Muscle of leg (tissue), 11 donors: ENCODE results near the gene RIT2. TPM values are rescaled to one million over a fixed set of nuclear protein-coding genes. Genes with fewer than 3 reads are reported as not detected.

Experiments used
- DNase-seq: peaks from one replicate; pipeline ENCODE4 v3.0.0; 2013
- H3K27ac ChIP-seq: one replicate; pipeline ENCODE4 v1.5.1; 2013; ENCODE audit warnings: mild to moderate bottlenecking, low read length, control low read depth
- H3K27me3 ChIP-seq: one replicate; pipeline ENCODE4 v1.6.1; 2013; ENCODE audit warnings: low read length; ENCODE audit not compliant: control insufficient read depth, insufficient read depth
- H3K36me3 ChIP-seq: one replicate; pipeline ENCODE4 v1.6.1; 2013; ENCODE audit warnings: low read length; ENCODE audit not compliant: control insufficient read depth, insufficient read depth
- H3K4me1 ChIP-seq: one replicate; pipeline ENCODE4 v1.6.1; 2013; ENCODE audit warnings: low read length; ENCODE audit not compliant: control insufficient read depth, insufficient read depth
- H3K4me3 ChIP-seq: one replicate; pipeline ENCODE4 v1.5.1; 2013; ENCODE audit warnings: low read length, control low read depth
- H3K9me3 ChIP-seq: replicated peaks from 2 replicates; pipeline ENCODE4 v1.6.1; 2013; ENCODE audit warnings: low read depth, low read length; ENCODE audit not compliant: control insufficient read depth
- WGBS: methylation state at CpG from one replicate; pipeline ENCODE4 v1.1.5; 2013; ENCODE audit warnings: missing lambda C conversion rate; ENCODE audit not compliant: insufficient coverage; 5-methylcytosine and 5-hydroxymethylcytosine counted together
- polyA plus RNA-seq, 8 donors: library from polyadenylated mRNA; unstranded; fragments of 120-200 nt; gene quantifications; one replicate each; pipeline versions ENCODE4 v1.2.1 to v1.2.3, GENCODE V29; 2013; ENCODE audit warnings: inconsistent platforms in 1 of 8, low replicate concordance in 1 of 8; ENCODE audit not compliant: insufficient read length in 8 of 8, insufficient read depth in 1 of 8
- total RNA-seq: library from RNA; stranded (reverse); fragments of 120-200 nt; gene quantifications from one replicate; pipeline ENCODE4 v1.2.4, GENCODE V29; 2013

The RIT2 gene
- total and polyA plus RNA-seq, 9 donors, result not detected

GRCh38 chr18:42977982-42978637, 137.4 kb downstream of the RIT2 start:
- no CpG with 5 or more reads among the region's 4 CpGs for WGBS

GRCh38 chr18:42976869-42977590, 138.5 kb downstream of the RIT2 start:
- 0% methylated on average over 1 of the region's 3 CpGs for WGBS
- peak; percentile 4 for DNase-seq
- Histone ChIP-seq H3K27me3 (no peaks in the 10 kb centered on the region), H3K9me3 (no peaks in the 10 kb centered on the region), H3K4me1 (no peaks in the 10 kb centered on the region), H3K36me3 (no peaks in the 10 kb centered on the region), H3K4me3 (no peak overlapping the region), H3K27ac (no peak overlapping the region)

More at GRCh38 chr18:42977982-42978637, 137.4 kb downstream of the RIT2 start:
- H3K9me3 ChIP-seq, result no peaks in the 10 kb centered on the region
- H3K27ac ChIP-seq, result no peak overlapping the region
- H3K27me3 ChIP-seq, result no peaks in the 10 kb centered on the region
- H3K4me1 ChIP-seq, result no peaks in the 10 kb centered on the region
- no peak overlapping the region for H3K4me3 ChIP-seq
- H3K36me3 ChIP-seq, result no peaks in the 10 kb centered on the region
- DNase-seq, result no peak

GRCh38 chr18:42969366-42969765, 146.1 kb downstream of the RIT2 start:
- Histone ChIP-seq H3K9me3 (no peaks in the 10 kb centered on the region), H3K27me3 (no peaks in the 10 kb centered on the region), H3K36me3 (no peaks in the 10 kb centered on the region), H3K27ac (no peak overlapping the region), H3K4me3 (no peak overlapping the region), H3K4me1 (no peaks in the 10 kb centered on the region)
- WGBS, result no CpG with 5 or more reads among the region's 2 CpGs
- DNase-seq, result no peak

- H3K4me1 ChIP-seq, result no peaks in the 10 kb centered on the region
- no peak for DNase-seq
- no peaks in the 10 kb centered on the region for H3K27me3 ChIP-seq
- H3K9me3 ChIP-seq, result no peaks in the 10 kb centered on the region
- H3K4me3 ChIP-seq, result no peak overlapping the region
- H3K27ac ChIP-seq, result no peak overlapping the region
- 75% methylated on average over 1 of the region's 3 CpGs for WGBS
- H3K36me3 ChIP-seq, result no peaks in the 10 kb centered on the region
Observed at GRCh38 chr18:42961298-42961697, 154.2 kb downstream of the RIT2 start.

- no CpG with 5 or more reads among the region's 2 CpGs for WGBS
- Histone ChIP-seq H3K27ac (no peak overlapping the region), H3K27me3 (no peaks in the 10 kb centered on the region), H3K4me1 (no peaks in the 10 kb centered on the region), H3K4me3 (no peak overlapping the region), H3K36me3 (no peaks in the 10 kb centered on the region), H3K9me3 (no peaks in the 10 kb centered on the region)
- DNase-seq, result no peak
Observed at GRCh38 chr18:42959528-42959927, 156.0 kb downstream of the RIT2 start.

- Histone ChIP-seq H3K27me3 (no peaks in the 10 kb centered on the region), H3K4me3 (no peak overlapping the region), H3K36me3 (no peaks in the 10 kb centered on the region), H3K9me3 (no peaks in the 10 kb centered on the region), H3K27ac (no peak overlapping the region), H3K4me1 (no peaks in the 10 kb centered on the region)
- DNase-seq, result no peak
- 87% methylated on average over 3 of the region's 4 CpGs for WGBS
Observed at GRCh38 chr18:42958353-42958752, 157.1 kb downstream of the RIT2 start.

GRCh38 chr18:42956287-42956686, 159.2 kb downstream of the RIT2 start:
- Histone ChIP-seq H3K9me3 (no peaks in the 10 kb centered on the region), H3K36me3 (no peaks in the 10 kb centered on the region), H3K4me3 (no peak overlapping the region), H3K4me1 (no peaks in the 10 kb centered on the region), H3K27ac (no peak overlapping the region), H3K27me3 (no peaks in the 10 kb centered on the region)
- DNase-seq, result no peak
- WGBS, result no CpG with 5 or more reads among the region's 3 CpGs

- WGBS, result no CpG with 5 or more reads among the region's 1 CpG
- DNase-seq, result no peak
- H3K36me3 ChIP-seq, result no peaks in the 10 kb centered on the region
- no peaks in the 10 kb centered on the region for H3K9me3 ChIP-seq
- no peaks in the 10 kb centered on the region for H3K27me3 ChIP-seq
- no peak overlapping the region for H3K4me3 ChIP-seq
- H3K4me1 ChIP-seq, result no peaks in the 10 kb centered on the region
- no peak overlapping the region for H3K27ac ChIP-seq
Observed at GRCh38 chr18:42954887-42955286, 160.6 kb downstream of the RIT2 start.

GRCh38 chr18:42953306-42953705, 162.2 kb downstream of the RIT2 start:
- Histone ChIP-seq H3K4me3 (no peak overlapping the region), H3K27me3 (no peaks in the 10 kb centered on the region), H3K36me3 (no peaks in the 10 kb centered on the region), H3K4me1 (no peaks in the 10 kb centered on the region), H3K9me3 (no peaks in the 10 kb centered on the region), H3K27ac (no peak overlapping the region)
- DNase-seq, result no peak
- WGBS, result no CpG with 5 or more reads among the region's 1 CpG

GRCh38 chr18:42950732-42951131, 164.8 kb downstream of the RIT2 start:
- Histone ChIP-seq H3K4me1 (no peaks in the 10 kb centered on the region), H3K27me3 (no peaks in the 10 kb centered on the region), H3K36me3 (no peaks in the 10 kb centered on the region), H3K9me3 (no peaks in the 10 kb centered on the region), H3K4me3 (no peak overlapping the region), H3K27ac (no peak overlapping the region)
- no peak for DNase-seq
